Neutrophil (primary cell): ENCODE data around the gene SRSF12.

Source experiments
- H3K27ac ChIP-seq: fragments of 200-600 bp; sonication (generic); 2 replicates; pipeline ENCODE4 v1.5.1; 2016; ENCODE audit warnings: mild to moderate bottlenecking, moderate library complexity
- H3K27me3 ChIP-seq: fragments of 200-600 bp; sonication (generic); 2 replicates; pipeline ENCODE4 v1.6.0; 2016; ENCODE audit warnings: mild to moderate bottlenecking
- H3K36me3 ChIP-seq: fragments of 200-600 bp; sonication (generic); 2 replicates; pipeline ENCODE4 v1.5.1; 2017
- H3K4me1 ChIP-seq, 2 experiments: fragments of 200-600 bp in 1 of 2; sonication (generic) in 1 of 2; 1 replicate in 1 of 2; 2 replicates in 1 of 2; pipeline versions ENCODE4 v1.5.1 to v1.6.1; 2013 to 2016; ENCODE audit warnings: low read depth in 1 of 2, low read length in 1 of 2, mild to moderate bottlenecking in 1 of 2, moderate library complexity in 1 of 2; ENCODE audit not compliant: control insufficient read depth in 1 of 2, insufficient read depth in 1 of 2
- H3K4me3 ChIP-seq, 2 experiments: fragments of 200-600 bp in 1 of 2; sonication (generic) in 1 of 2; 1 replicate in 1 of 2; 2 replicates in 1 of 2; pipeline ENCODE4 v1.5.1; 2013 to 2016; ENCODE audit warnings: low read depth in 1 of 2, low read length in 1 of 2, mild to moderate bottlenecking in 1 of 2, moderate library complexity in 1 of 2
- H3K9me3 ChIP-seq: fragments of 200-600 bp; sonication (generic); 2 replicates; pipeline ENCODE4 v1.5.1; 2016
- CTCF ChIP-seq: fragments of 200-600 bp; sonication (generic); IDR thresholded peaks from 2 replicates; pipeline ENCODE4 v1.5.1; 2016; ENCODE audit warnings: antibody characterized with exemption

The SRSF12 gene

GRCh38 chr6:89117211-89118108, at the start of gene SRSF12:
Gene SRSF12, minus strand, starts transcription at chr6:89118071. Its CDS starts 184 bp downstream, at chr6:89117887.
- Histone ChIP-seq H3K27me3 (peaks cover 10% of the 10 kb centered on the region), H3K4me3 (peak within 1 kb of the TSS; percentile 64 to 76), H3K27ac (peak within 1 kb of the TSS; percentile 43), H3K4me1 (peaks cover 7 to 10% of the 10 kb centered on the region in 2 experiments), H3K36me3 (no peaks in the 10 kb centered on the region), H3K9me3 (no peaks in the 10 kb centered on the region)
- TF ChIP-seq CTCF: peak; percentile 47

GRCh38 chr6:89162047-89162371, 44.1 kb upstream of the SRSF12 start:
- no peak for TF ChIP-seq CTCF
- Histone ChIP-seq H3K27me3 (no peaks in the 10 kb centered on the region), H3K4me1 (no peaks in the 10 kb centered on the region), H3K9me3 (no peaks in the 10 kb centered on the region), H3K4me3 (no peak overlapping the region), H3K27ac (no peak overlapping the region), H3K36me3 (peaks cover 8% of the 10 kb centered on the region)

- no peaks in the 10 kb centered on the region for H3K27me3 ChIP-seq
- TF ChIP-seq CTCF: no peak
- H3K4me3 ChIP-seq: no peak overlapping the region
- H3K9me3 ChIP-seq: no peaks in the 10 kb centered on the region
- H3K4me1 ChIP-seq: no peaks in the 10 kb centered on the region
- H3K36me3 ChIP-seq: peaks cover 8% of the 10 kb centered on the region
- H3K27ac ChIP-seq: no peak overlapping the region
Measured at GRCh38 chr6:89161326-89162046, 43.6 kb upstream of the SRSF12 start.

- Histone ChIP-seq H3K36me3 (peaks cover 8% of the 10 kb centered on the region), H3K9me3 (no peaks in the 10 kb centered on the region), H3K4me1 (no peaks in the 10 kb centered on the region), H3K4me3 (no peak overlapping the region), H3K27ac (no peak overlapping the region), H3K27me3 (no peaks in the 10 kb centered on the region)
- no peak for TF ChIP-seq CTCF
Measured at GRCh38 chr6:89160331-89161092, 42.6 kb upstream of the SRSF12 start.

- Histone ChIP-seq H3K4me1 (no peaks in the 10 kb centered on the region), H3K27ac (no peak overlapping the region), H3K27me3 (no peaks in the 10 kb centered on the region), H3K36me3 (no peaks in the 10 kb centered on the region), H3K4me3 (no peak overlapping the region), H3K9me3 (no peaks in the 10 kb centered on the region)
- no peak for TF ChIP-seq CTCF
Measured at GRCh38 chr6:89154131-89154530, 36.3 kb upstream of the SRSF12 start.
